ENCODE data around the gene HES7. TPM values are rescaled to one million over a fixed set of nuclear protein-coding genes. Genes with fewer than 3 reads are reported as not detected.
A peak's percentile ranks its signal among the peaks of the same experiment; 100 is the strongest.

Gene HES7
- total and polyA plus RNA-seq, 9 of the 15 experiments (the other 6 are each of a cell fraction or from before 2014, with no cell fraction given), result 0.03 to 1.7 (median 0.14) TPM; not detected in 1

- peaks cover 5 to 22% of the 10 kb centered on the region in 2 experiments; a peak in 3 of 5 replicates for H3K4me1 ChIP-seq (replicated peaks in 1 of 2; ENCODE audit: control insufficient read depth in 2 of 2, insufficient read depth in 2 of 2, low read length in 2 of 2)
- H3K79me2 ChIP-seq (ENCODE audit: control insufficient read depth, insufficient read depth, low read length), result no peaks in the 10 kb centered on the region
- H3K9ac ChIP-seq (ENCODE audit: insufficient read depth in 1 of 2, low read depth in 2 of 2, low read length in 2 of 2), result peak overlapping the region in 1 of 2 experiments; percentile 88; a peak in 2 of 4 replicates
- in situ Hi-C loops (cut with MboI), result loop anchor here (25.0 kb wide), 2 partner anchors 713 to 913 kb away; partner anchors contain the start of gene MFSD6L
- no peaks in the 10 kb centered on the region for H3K9me3 ChIP-seq (replicated peaks; ENCODE audit: control insufficient read depth, insufficient read depth, low read depth, low read length)
- H3K36me3 ChIP-seq (ENCODE audit: control insufficient read depth, insufficient read depth, low read length), result no peaks in the 10 kb centered on the region
- peak; percentile 92 for ATAC-seq
- peak overlapping the region; percentile 62; the same call in 1 of the 2 replicates for H3K4me2 ChIP-seq (ENCODE audit: insufficient read depth, low read length)
- no peak overlapping the region for H3K27ac ChIP-seq (ENCODE audit: extremely low read depth, low read depth, low read length)
- 1% methylated on average over 17 of the region's 28 CpGs for WGBS (ENCODE audit: insufficient coverage, low coverage, missing lambda C conversion rate)
- H3K9me1 ChIP-seq (ENCODE audit: control insufficient read depth, insufficient read depth, low read length), result no peaks in the 10 kb centered on the region
- intact Hi-C loops (cut with micrococcal nuclease), result loop anchor here (5.0 kb wide), 1 partner anchor 38 kb away; no protein-coding TSS in a partner anchor
- no peaks in the 10 kb centered on the region for H4K20me1 ChIP-seq (replicated peaks; ENCODE audit: control insufficient read depth, insufficient read depth, low read length)
- peak; percentile 68 to 76 (median 70) for DNase-seq (ENCODE audit: extremely low read depth in 1 of 4, low spot score in 3 of 4)
- ChIA-PET CTCF (ENCODE audit: low intra/inter-chr PET ratio) (no interaction called here), POLR2A (interaction anchor here (0.6 to 2.1 kb wide), 5 partner anchors 9 to 188 kb away, joined by 3 to 9 read pairs (median 3); partner anchors contain the start of gene CTC1)
- H3K4me3 ChIP-seq, result no peak overlapping the region
- BruUV-seq (replicated peaks), result no TSS peak
- peak; percentile 54 for FAIRE-seq
- no peak overlapping the region for H2AFZ ChIP-seq (ENCODE audit: low read depth, low read length)
- peaks cover 0 to 25% of the 10 kb centered on the region in 2 experiments; a peak in 3 of 5 replicates for H3K27me3 ChIP-seq (ENCODE audit: control insufficient read depth in 2 of 2, insufficient read depth in 2 of 2, low read length in 2 of 2)
- TF ChIP-seq SMC3 (conservative IDR thresholded peaks at IDR 0.05; ENCODE audit: insufficient read depth, low read depth, low read length), result peak; percentile 47; the same call in 1 of the 2 replicates
- peak; percentile 28; the same call in 1 of the 2 replicates for TF ChIP-seq STAG1 (CRISPR knock-in tag; IDR thresholded peaks at IDR 0.05; ENCODE audit: borderline replicate concordance)
- 0 out of 2 replicates have a peak, but pooled peaks have one; percentile 7 for TF ChIP-seq BHLHE40 (IDR thresholded peaks at IDR 0.05; ENCODE audit: low read length)
- no peak for TF ChIP-seq MYBL2 (IDR thresholded peaks at IDR 0.05; ENCODE audit: low read depth)
- TF ChIP-seq MYBL2 (CRISPR knock-in tag; IDR thresholded peaks at IDR 0.05; ENCODE audit: borderline replicate concordance), result no peak
- TF ChIP-seq CREB1 (IDR thresholded peaks at IDR 0.05), result no peak
- TF ChIP-seq CREB1 (CRISPR knock-in tag; IDR thresholded peaks at IDR 0.05), result 0 out of 2 replicates have a peak, but pooled peaks have one; percentile 28
- TF ChIP-seq RAD21 (CRISPR knock-in tag; conservative IDR thresholded peaks at IDR 0.05 in 1 of 2, IDR thresholded peaks at IDR 0.05 in 1 of 2), result peak in 1 of 2 experiments; percentile 58; a peak in 3 of 4 replicates
- peak in 1 of 2 experiments; percentile 10 for TF ChIP-seq E2F6 (IDR thresholded peaks at IDR 0.05; ENCODE audit: borderline replicate concordance in 1 of 2, extremely low read depth in 1 of 2, insufficient read depth in 1 of 2, insufficient read length in 1 of 2, low read depth in 1 of 2, low read length in 1 of 2, poor library complexity in 1 of 2, severe bottlenecking in 1 of 2)
These were observed 50.0 kb downstream of the HES7 start for GRCh38 chr17:8073627-8074484.

All from K562 (cell line).